GM18517 (cell line): Measurements from ENCODE around the gene MED7.

ENCODE experiments used
- ATAC-seq: cut with Tn5 transposase; IDR thresholded peaks from one replicate; pipeline ENCODE4 v1.9.1; 2021; ENCODE audit warnings: mild to moderate bottlenecking, moderate library complexity; ENCODE audit not compliant: unreplicated experiment

MED7 gene

DNA sequence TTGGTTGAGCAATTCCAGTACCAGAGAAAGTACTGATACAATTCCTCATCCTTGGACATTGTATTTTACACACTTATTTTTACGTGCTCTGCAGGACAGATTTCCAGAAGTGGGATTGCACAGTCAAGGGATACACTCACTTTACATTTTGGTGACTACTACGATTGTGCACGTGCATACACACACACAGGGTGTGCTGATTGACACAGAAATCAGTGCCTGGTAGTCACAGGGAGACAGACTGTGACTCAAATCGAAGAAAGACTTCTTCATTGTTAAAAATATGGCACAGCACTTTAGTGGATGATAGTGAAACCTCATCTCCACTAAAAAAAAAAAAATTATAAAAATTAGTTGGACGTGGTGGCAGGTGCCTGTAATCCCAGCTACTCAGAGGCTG is 21.9 kb upstream of the MED7 start:
- no peak for ATAC-seq

GRCh38 chr5:157162919-157163510 is 20.4 kb upstream of the MED7 start:
- no peak for ATAC-seq

DNA sequence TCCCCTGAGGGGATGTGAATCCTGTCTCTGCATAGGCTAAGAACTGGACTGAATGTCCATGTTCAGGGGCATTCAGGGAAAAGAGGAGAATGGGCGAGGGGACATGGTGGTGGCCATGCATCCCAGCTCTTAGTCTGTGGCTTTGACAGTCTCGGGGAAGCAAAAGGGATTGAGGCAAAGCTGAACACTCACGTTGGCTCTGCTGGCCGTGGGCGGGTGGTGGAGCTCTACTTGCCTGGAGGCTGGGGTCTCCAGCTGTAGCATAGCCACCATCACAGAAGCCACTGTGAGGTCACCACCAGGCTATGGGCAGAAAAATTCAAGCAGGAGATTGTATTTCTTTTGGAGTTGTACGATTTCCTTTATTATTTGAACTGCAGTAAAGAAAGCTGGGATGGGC is 19.3 kb upstream of the MED7 start:
- ATAC-seq: no peak

DNA sequence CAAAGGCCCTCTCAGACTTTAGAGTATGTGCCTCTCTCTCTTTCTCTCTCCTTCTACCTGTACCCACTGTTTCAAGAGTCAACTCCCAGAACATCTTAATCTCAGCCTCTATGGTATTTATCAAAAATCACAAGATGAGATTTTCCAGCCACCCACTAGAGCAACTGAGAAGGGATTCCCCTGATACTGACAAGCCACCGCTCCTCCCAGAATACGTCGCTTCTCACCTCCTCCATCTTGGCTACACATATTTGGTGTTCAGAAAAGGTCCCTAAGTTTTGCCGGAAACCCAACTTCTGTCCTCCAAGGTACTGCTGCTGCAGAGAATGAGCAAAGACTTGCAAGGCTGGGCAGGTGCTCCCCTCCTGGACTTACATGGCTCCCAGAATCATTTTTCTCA is 17.3 kb upstream of the MED7 start:
- ATAC-seq: no peak

DNA sequence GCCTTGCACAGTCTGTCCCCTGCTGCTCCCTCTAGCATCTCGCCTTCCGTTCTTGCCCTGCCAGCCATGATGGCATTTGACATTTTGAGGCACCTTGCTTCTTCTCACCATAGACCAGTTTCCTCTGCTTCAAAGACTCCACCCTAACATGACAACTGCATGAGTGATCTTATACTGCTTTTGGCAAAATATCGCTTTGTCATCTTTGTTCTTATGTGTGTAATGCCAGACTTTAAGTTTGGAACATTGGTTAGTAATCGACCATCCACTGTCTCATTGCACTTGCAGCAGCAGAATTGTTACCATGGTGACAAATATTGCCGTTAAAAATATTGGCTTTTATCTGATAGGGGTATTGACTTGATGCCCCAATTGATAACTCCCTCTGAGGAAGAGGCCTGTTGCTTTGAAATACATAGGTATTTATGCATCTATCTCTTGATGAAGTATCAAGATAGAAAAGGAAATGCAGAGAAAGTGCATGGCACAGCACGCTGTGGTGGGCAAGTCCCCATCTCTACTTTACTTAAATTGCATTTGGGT is 16.6 kb upstream of the MED7 start:
- ATAC-seq: no peak

GRCh38 chr5:157157293-157157891 is 14.7 kb upstream of the MED7 start:
- ATAC-seq: no peak

DNA sequence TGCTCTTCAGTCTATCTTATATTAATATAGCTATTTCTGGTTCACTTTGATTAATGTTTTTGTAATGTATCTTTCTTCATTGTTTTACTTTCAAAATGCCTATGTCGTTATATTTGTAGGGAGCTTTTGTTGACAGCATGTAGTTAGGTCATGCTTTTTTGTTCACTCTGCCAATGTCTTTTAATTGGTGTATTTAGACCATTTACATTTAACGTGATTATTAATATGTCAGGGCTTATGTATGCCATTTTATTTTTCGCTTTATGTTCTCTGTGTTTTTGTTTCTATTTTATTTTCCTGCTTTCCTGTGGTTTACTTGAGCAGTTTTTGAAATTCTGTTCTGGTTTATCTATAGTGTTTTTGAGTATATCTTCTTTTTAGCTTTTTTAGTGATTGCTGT is 12.6 kb upstream of the MED7 start:
- ATAC-seq: no peak

DNA sequence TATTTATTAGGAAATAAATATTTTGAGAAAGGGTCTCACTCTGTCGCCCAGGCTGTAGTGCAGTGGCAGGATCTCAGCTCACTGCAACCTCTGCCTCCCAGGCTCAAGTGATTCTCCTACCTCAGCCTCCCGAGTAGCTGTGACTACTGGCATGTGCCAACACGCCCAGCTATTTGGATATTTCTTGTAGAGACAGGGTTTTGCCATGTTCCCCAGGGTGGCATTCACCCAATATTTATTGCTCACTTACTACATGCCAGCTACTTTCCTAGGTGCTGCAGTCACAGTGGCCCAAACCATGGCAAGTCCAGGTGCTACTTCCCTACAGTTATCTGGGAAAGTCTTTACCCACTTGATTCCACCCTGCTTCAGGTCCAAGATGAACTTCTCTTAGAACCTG is 8.3 kb upstream of the MED7 start:
- no peak for ATAC-seq

GRCh38 chr5:157148734-157149615 is 6.3 kb upstream of the MED7 start:
- peak; percentile 70 for ATAC-seq

DNA sequence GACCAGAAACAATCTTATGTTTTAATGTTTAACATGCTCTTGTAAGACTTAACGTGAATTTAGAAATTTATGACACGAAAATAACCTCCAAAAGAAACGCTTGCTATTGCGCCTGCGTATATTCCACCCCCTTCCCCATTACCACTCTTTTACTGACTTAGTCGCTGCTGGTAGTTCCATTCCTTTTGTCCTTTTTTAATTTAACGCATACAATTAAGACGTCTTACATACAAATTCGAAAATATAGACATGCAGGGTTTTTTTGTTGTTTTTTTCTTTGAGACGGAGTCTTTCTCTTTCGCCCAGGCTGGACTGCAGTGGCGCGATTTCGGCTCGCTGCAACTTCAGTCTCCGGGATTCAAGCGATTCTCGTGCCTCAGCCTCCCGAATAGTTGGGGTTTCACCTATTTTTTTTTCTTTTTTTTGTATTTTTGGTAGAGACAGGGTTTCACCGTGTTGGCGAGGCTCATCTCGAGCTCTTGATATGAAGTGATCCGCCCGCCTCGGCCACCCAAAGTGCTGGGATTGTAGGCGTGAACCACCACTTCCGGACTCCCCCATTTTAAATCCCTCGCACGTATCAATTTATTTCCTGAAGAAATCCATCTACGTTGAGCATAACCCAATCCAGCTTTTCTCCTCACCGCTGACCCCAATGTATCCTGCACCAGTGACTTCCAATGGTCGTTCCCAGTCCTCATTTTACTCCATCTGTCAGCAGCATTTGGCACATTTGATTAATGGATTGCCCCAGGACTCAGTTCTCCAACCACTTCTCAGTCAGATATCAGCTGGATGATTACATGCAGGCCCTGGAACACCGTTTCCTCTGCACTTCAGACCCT is 684 bp upstream of the MED7 start:
- ATAC-seq: peak; percentile 44

DNA sequence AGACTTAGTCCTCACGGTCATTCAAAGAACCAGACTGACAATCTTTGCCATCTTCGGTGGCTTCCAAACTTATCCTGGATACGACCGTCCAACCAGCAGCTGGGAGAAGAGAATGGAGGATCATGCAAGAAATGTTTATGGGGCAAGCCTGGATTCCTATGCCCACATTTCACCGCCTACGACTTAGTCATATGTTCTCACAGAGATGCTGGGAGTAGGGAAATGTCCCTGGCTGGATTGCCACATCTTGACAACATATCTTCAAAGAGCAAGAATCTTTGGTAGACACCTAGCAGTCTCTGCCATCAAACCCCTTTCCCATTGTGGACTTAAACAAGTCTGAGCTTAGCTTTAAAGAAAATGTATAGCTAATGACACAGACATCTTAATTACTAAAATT is 5.0 kb downstream of the MED7 start:
- ATAC-seq: no peak

- no peak for ATAC-seq
These were observed 10.4 kb downstream of the MED7 start for GRCh38 chr5:157132281-157132612.

GRCh38 chr5:157130925-157131324 is 11.7 kb downstream of the MED7 start:
- ATAC-seq: no peak

DNA sequence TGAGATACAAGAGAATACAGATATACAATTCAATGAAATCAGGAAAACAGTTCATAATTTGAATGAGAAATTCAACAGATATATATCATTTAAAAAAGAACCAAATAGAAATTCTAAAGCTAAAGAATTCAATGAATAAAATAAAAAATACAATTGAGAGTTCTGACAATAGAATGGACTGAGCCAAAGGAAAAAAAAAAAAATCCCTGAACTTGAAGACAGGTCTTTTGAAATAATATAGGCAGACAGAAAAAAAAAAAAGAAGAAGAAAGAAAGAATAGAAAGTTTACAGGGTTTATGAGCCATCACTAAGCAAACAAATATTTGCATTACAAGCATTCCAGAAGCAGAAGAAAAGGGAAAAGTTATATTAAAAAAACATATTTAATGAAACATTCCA is 21.0 kb downstream of the MED7 start:
- ATAC-seq: no peak

DNA sequence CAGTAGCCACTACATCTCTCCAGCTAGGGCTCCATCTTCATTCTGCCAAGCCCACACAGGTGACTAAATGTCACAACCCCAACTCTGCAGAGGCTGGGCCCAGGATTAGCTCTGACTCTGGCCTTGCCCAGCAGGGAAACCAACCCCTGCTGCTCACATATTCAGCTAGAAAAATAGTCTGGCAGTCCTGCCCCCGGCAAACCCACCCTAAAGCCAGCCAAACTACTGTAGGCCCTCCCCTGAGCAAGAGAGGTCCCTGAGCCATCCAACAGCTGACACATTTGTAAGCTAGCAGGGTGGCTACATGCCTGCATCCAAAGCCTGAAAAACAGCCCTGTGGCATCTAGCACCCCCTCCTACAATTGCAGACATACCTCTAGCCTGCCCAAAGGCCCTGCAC is 22.6 kb downstream of the MED7 start:
- no peak for ATAC-seq

- ATAC-seq: no peak
These were observed 26.1 kb downstream of the MED7 start for GRCh38 chr5:157116483-157116954.

DNA sequence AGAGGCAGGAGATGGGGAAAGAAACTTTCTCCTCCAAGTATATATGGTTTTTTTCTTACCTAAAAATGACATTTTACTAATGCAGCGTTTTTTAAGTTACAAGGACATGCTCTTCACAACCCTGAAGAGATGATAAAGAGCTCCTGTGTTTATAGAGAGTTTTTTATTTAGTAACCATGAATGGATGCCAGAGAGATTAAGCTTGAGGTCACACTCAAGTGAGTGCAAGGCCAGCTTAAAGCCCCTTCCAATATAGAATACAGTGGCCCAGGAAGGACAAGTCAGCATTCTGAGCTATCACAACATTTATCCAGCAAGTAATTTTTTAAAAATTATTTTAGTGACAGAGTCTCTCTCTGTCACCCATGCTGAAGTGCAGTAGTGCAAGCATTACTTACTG is 27.2 kb downstream of the MED7 start:
- ATAC-seq: no peak

DNA sequence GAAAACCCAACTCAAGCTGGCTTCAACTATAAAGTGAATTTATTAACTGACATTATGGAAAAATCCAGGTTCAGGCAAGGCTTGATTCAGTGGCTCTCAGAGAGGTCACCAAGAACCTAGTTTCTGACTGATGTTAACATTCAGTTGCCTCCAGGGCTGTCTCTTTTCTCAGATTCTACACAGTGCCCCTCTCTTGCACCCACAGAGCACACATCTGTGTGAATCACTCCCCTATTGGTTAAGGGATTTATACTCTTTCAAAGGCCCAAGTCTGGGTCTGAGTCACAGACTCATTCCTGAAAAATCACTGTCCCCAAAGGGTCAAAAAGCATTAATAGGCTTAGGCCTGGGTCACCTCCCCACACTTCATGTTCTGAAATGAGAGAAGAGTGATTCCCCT is 27.7 kb downstream of the MED7 start:
- no peak for ATAC-seq

DNA sequence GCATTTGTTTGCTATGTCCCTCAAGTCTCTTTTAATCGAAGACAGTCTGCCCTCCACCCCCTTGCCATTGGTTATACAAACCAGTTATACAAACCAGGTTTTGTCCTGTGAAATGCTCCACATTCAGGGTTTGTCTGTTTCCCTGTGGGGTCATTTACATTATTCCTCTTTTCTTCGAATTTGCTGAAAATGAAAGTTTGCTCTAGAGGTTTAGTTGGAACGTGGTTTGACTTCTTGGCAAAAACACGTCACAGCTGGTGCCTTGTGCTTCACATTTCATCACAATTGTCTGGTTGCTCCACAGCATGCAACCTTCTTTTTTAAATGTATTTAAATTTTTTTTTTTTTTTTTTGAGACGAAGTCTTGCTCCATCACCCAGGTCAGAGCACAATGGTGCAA is 29.7 kb downstream of the MED7 start:
- ATAC-seq: no peak

DNA sequence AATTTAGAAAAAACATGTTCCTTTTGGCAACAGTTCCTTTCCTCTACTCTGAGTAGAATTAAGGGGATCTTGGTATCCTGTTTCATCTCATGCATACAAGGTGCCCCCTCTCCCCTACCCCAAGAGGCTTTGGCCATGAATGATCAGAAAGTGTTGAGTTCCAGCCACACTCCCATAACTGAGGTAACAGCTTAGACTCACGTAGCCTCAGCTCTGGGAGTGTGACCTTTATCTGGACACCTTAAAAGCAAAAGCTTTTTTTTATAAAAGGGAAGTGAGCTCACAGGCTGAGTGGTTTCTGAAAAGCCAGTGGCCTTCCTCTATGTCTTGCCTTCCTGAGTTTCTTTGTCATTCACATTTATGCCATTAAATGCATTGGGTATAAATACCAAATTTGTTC is 32.9 kb downstream of the MED7 start:
- ATAC-seq: peak; percentile 68

GRCh38 chr5:157108976-157109375 is 33.7 kb downstream of the MED7 start, which contains the start of gene HAVCR2:
HAVCR2 (minus strand) TSS chr5:157109044; CDS start chr5:157108983, 61 bp downstream.
- peak; percentile 91 for ATAC-seq
